ENCODE data around the gene RLN3.
"Not testable (repeated sequence)": the region's sequence is repeated elsewhere in the genome, so short reads cannot be mapped to it uniquely, and the experiment has no call there.

The RLN3 gene

GRCh38 chr19:14021474-14021873 lies 6.5 kb upstream of the RLN3 start:
- DNase-seq (ENCODE audit: low read depth) = no peak

GRCh38 chr19:14022469-14022868 lies 5.5 kb upstream of the RLN3 start:
- no peak for DNase-seq (ENCODE audit: low read depth)

GRCh38 chr19:14023404-14024235 lies 4.3 kb upstream of the RLN3 start:
- no peak for DNase-seq (ENCODE audit: low read depth)

- not testable (repeated sequence) for DNase-seq (ENCODE audit: low read depth)
Measured at GRCh38 chr19:14026652-14027192, 1.2 kb upstream of the RLN3 start.

GRCh38 chr19:14028901-14029300 lies 953 bp downstream of the RLN3 start:
- no peak for DNase-seq (ENCODE audit: low read depth)

- no peak for DNase-seq (ENCODE audit: low read depth)
Measured at GRCh38 chr19:14030997-14031718, 3.2 kb downstream of the RLN3 start.

- peak; percentile 72 for DNase-seq (ENCODE audit: low read depth)
Measured at GRCh38 chr19:14031719-14032480, 4.0 kb downstream of the RLN3 start, which contains the start of gene IL27RA. IL27RA (plus strand) TSS chr19:14031762; CDS start chr19:14031873, 111 bp downstream.

- no peak for DNase-seq (ENCODE audit: low read depth)
Measured at GRCh38 chr19:14033946-14034345, 6.0 kb downstream of the RLN3 start.

GRCh38 chr19:14035159-14035558 lies 7.2 kb downstream of the RLN3 start:
- DNase-seq (ENCODE audit: low read depth) = not testable (repeated sequence)

- DNase-seq (ENCODE audit: low read depth) = no peak
Measured at GRCh38 chr19:14035706-14036105, 7.8 kb downstream of the RLN3 start.

- no peak for DNase-seq (ENCODE audit: low read depth)
Measured at GRCh38 chr19:14039181-14039580, 11.2 kb downstream of the RLN3 start.

GRCh38 chr19:14042659-14043608 lies 15.0 kb downstream of the RLN3 start:
- not testable (repeated sequence) for DNase-seq (ENCODE audit: low read depth)

GRCh38 chr19:14047866-14048265 lies 19.9 kb downstream of the RLN3 start:
- DNase-seq (ENCODE audit: low read depth) = not testable (repeated sequence)

GRCh38 chr19:14048443-14049153 lies 20.6 kb downstream of the RLN3 start:
- peak; percentile 75 for DNase-seq (ENCODE audit: low read depth)

- DNase-seq (ENCODE audit: low read depth) = no peak
Measured at GRCh38 chr19:14050512-14050911, 22.6 kb downstream of the RLN3 start.

GRCh38 chr19:14050961-14051360 lies 23.0 kb downstream of the RLN3 start:
- DNase-seq (ENCODE audit: low read depth) = not testable (repeated sequence)

GRCh38 chr19:14051980-14052379 lies 24.0 kb downstream of the RLN3 start:
- DNase-seq (ENCODE audit: low read depth) = no peak

GRCh38 chr19:14052470-14052869 lies 24.5 kb downstream of the RLN3 start:
- DNase-seq (ENCODE audit: low read depth) = no peak

- no peak for DNase-seq (ENCODE audit: low read depth)
Measured at GRCh38 chr19:14053032-14053431, 25.1 kb downstream of the RLN3 start.

- no peak for DNase-seq (ENCODE audit: low read depth)
Measured at GRCh38 chr19:14053500-14053899, 25.6 kb downstream of the RLN3 start.

Data from activated T-cell treated with anti-CD3 and anti-CD28 coated beads for 1 hour (primary cell).